ENCODE data around the gene NMNAT2.

Gene NMNAT2

GRCh38 chr1:183234660-183235476, 183.3 kb downstream of the NMNAT2 start:
- TF ChIP-seq ISL1 (CRISPR knock-in tag; IDR thresholded peaks at IDR 0.05) (no peak), TOX (CRISPR knock-in tag; IDR thresholded peaks at IDR 0.05; ENCODE audit: borderline replicate concordance) (peak; percentile 66; the same call in 1 of the 2 replicates), POU6F1 (CRISPR knock-in tag; IDR thresholded peaks at IDR 0.05; ENCODE audit: borderline replicate concordance, low read depth) (peak; percentile 11; the same call in 1 of the 2 replicates), PATZ1 (CRISPR knock-in tag; IDR thresholded peaks at IDR 0.05; ENCODE audit: borderline replicate concordance) (0 out of 2 replicates have a peak, but pooled peaks have one; percentile 50)
- peak; percentile 95 for ATAC-seq

- TF ChIP-seq TOX (CRISPR knock-in tag; IDR thresholded peaks at IDR 0.05; ENCODE audit: borderline replicate concordance) (no peak), ISL1 (CRISPR knock-in tag; IDR thresholded peaks at IDR 0.05) (no peak), ARNTL (CRISPR knock-in tag; IDR thresholded peaks at IDR 0.05; ENCODE audit: borderline replicate concordance, low read depth) (no peak), OSR1 (CRISPR knock-in tag; IDR thresholded peaks at IDR 0.05) (no peak), SNAI2 (CRISPR knock-in tag; IDR thresholded peaks at IDR 0.05) (no peak), ZNF8 (CRISPR knock-in tag; IDR thresholded peaks at IDR 0.05) (no peak)
- ATAC-seq, result no peak
Observed at GRCh38 chr1:183233113-183233512, 185.1 kb downstream of the NMNAT2 start.

GRCh38 chr1:183231545-183231944, 186.6 kb downstream of the NMNAT2 start:
- ATAC-seq, result no peak
- TF ChIP-seq ISL1 (CRISPR knock-in tag; IDR thresholded peaks at IDR 0.05), result no peak
- TF ChIP-seq PPARA (CRISPR knock-in tag; IDR thresholded peaks at IDR 0.05; ENCODE audit: borderline replicate concordance), result no peak
- no peak for TF ChIP-seq BACH2 (CRISPR knock-in tag; IDR thresholded peaks at IDR 0.05; ENCODE audit: borderline replicate concordance)
- no peak for TF ChIP-seq ZNF565 (CRISPR knock-in tag; conservative IDR thresholded peaks at IDR 0.05; ENCODE audit: low read depth)
- TF ChIP-seq CREB5 (CRISPR knock-in tag; IDR thresholded peaks at IDR 0.05; ENCODE audit: low read depth), result no peak
- no peak for TF ChIP-seq OSR1 (CRISPR knock-in tag; IDR thresholded peaks at IDR 0.05)
- no peak for TF ChIP-seq ZNF8 (CRISPR knock-in tag; IDR thresholded peaks at IDR 0.05)
- no peak for TF ChIP-seq ZNF70 (CRISPR knock-in tag; IDR thresholded peaks at IDR 0.05)
- TF ChIP-seq TSHZ2 (CRISPR knock-in tag; IDR thresholded peaks at IDR 0.05), result no peak
- no peak for TF ChIP-seq GLIS3 (CRISPR knock-in tag; IDR thresholded peaks at IDR 0.05)
- no peak for TF ChIP-seq CSRNP3 (CRISPR knock-in tag; IDR thresholded peaks at IDR 0.05)

GRCh38 chr1:183230413-183230812, 187.8 kb downstream of the NMNAT2 start:
- TF ChIP-seq ZC3H10 (CRISPR knock-in tag; IDR thresholded peaks at IDR 0.05) (no peak), ISL1 (CRISPR knock-in tag; IDR thresholded peaks at IDR 0.05) (no peak), CSDC2 (CRISPR knock-in tag; IDR thresholded peaks at IDR 0.05) (no peak)
- no peak for ATAC-seq

All from SK-N-SH treated with all-trans-retinoic acid at 6 μM for 48 hours (cell line).